ENCODE data around the gene TCEA2. TPM values are rescaled to one million over a fixed set of nuclear protein-coding genes. Genes with fewer than 3 reads are reported as not detected.
A peak's percentile ranks its signal among the peaks of the same experiment; 100 is the strongest.

The TCEA2 gene
- total and polyA plus RNA-seq, 2 donors (not counting 1 experiment from before 2014, with no cell fraction given), result 17.1 to 23.9 TPM

- H3K9ac ChIP-seq (ENCODE audit: insufficient read depth, low read length), result no peak overlapping the region
- no peak for DNase-seq (ENCODE audit: low read depth in 2 of 2)
- no peaks in the 10 kb centered on the region for H3K79me2 ChIP-seq (ENCODE audit: control insufficient read depth, insufficient read depth, low read length)
- H4K20me1 ChIP-seq (ENCODE audit: control insufficient read depth, extremely low read depth, insufficient read depth, low read length), result no peaks in the 10 kb centered on the region
- H2AFZ ChIP-seq (ENCODE audit: low read length), result no peak overlapping the region
- no peak overlapping the region for H3K4me2 ChIP-seq (ENCODE audit: extremely low read depth, insufficient read depth, low read length)
- TF ChIP-seq, protein P1, sequence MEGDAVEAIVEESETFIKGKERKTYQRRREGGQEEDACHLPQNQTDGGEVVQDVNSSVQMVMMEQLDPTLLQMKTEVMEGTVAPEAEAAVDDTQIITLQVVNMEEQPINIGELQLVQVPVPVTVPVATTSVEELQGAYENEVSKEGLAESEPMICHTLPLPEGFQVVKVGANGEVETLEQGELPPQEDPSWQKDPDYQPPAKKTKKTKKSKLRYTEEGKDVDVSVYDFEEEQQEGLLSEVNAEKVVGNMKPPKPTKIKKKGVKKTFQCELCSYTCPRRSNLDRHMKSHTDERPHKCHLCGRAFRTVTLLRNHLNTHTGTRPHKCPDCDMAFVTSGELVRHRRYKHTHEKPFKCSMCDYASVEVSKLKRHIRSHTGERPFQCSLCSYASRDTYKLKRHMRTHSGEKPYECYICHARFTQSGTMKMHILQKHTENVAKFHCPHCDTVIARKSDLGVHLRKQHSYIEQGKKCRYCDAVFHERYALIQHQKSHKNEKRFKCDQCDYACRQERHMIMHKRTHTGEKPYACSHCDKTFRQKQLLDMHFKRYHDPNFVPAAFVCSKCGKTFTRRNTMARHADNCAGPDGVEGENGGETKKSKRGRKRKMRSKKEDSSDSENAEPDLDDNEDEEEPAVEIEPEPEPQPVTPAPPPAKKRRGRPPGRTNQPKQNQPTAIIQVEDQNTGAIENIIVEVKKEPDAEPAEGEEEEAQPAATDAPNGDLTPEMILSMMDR (conservative IDR thresholded peaks at IDR 0.05 in 1 of 2, IDR thresholded peaks at IDR 0.05 in 1 of 2; ENCODE audit: low read depth in 1 of 2, low read length in 2 of 2), result no peak
- no peak for TF ChIP-seq EZH2 (IDR thresholded peaks at IDR 0.05; ENCODE audit: low read length, missing control alignments)
- peaks cover 28% of the 10 kb centered on the region for H3K36me3 ChIP-seq (ENCODE audit: control insufficient read depth, insufficient read depth, low read length)
- no peak overlapping the region for H3K4me3 ChIP-seq (replicated peaks in 1 of 4; ENCODE audit: control extremely low read depth in 1 of 4, insufficient read depth in 1 of 4, low read depth in 3 of 4, low read length in 4 of 4)
- no peaks in the 10 kb centered on the region for H3K27me3 ChIP-seq (ENCODE audit: control insufficient read depth, insufficient read depth, low read length)
- H3K4me1 ChIP-seq (ENCODE audit: control insufficient read depth, extremely low read depth, insufficient read depth, low read length), result no peaks in the 10 kb centered on the region
- H3K27ac ChIP-seq (ENCODE audit: insufficient read depth, low read length), result no peak overlapping the region
- no peaks in the 10 kb centered on the region for H3K9me3 ChIP-seq (ENCODE audit: control insufficient read depth, insufficient read depth, low read depth, low read length)
Measured at GRCh38 chr20:64032706-64033624, 30.0 kb upstream of the TCEA2 start.

GRCh38 chr20:64033981-64034493 is 29.0 kb upstream of the TCEA2 start:
- Histone ChIP-seq H2AFZ (ENCODE audit: low read length) (no peak overlapping the region), H3K79me2 (ENCODE audit: control insufficient read depth, insufficient read depth, low read length) (no peaks in the 10 kb centered on the region), H3K36me3 (ENCODE audit: control insufficient read depth, insufficient read depth, low read length) (peaks cover 24% of the 10 kb centered on the region), H3K27ac (ENCODE audit: insufficient read depth, low read length) (no peak overlapping the region), H3K27me3 (ENCODE audit: control insufficient read depth, insufficient read depth, low read length) (no peaks in the 10 kb centered on the region), H3K4me1 (ENCODE audit: control insufficient read depth, extremely low read depth, insufficient read depth, low read length) (no peaks in the 10 kb centered on the region), H3K4me2 (ENCODE audit: extremely low read depth, insufficient read depth, low read length) (no peak overlapping the region), H3K9ac (ENCODE audit: insufficient read depth, low read length) (no peak overlapping the region), H4K20me1 (ENCODE audit: control insufficient read depth, extremely low read depth, insufficient read depth, low read length) (no peaks in the 10 kb centered on the region), H3K4me3 (replicated peaks in 1 of 4; ENCODE audit: control extremely low read depth in 1 of 4, insufficient read depth in 1 of 4, low read depth in 3 of 4, low read length in 4 of 4) (no peak overlapping the region), H3K9me3 (ENCODE audit: control insufficient read depth, insufficient read depth, low read depth, low read length) (no peaks in the 10 kb centered on the region)
- TF ChIP-seq, protein P1 (conservative IDR thresholded peaks at IDR 0.05 in 1 of 2, IDR thresholded peaks at IDR 0.05 in 1 of 2; ENCODE audit: low read depth in 1 of 2, low read length in 2 of 2), result no peak
- TF ChIP-seq EZH2 (IDR thresholded peaks at IDR 0.05; ENCODE audit: low read length, missing control alignments), result no peak
- DNase-seq (ENCODE audit: low read depth in 2 of 2), result peak in 1 of 2 donors; percentile 16

- Histone ChIP-seq H3K79me2 (ENCODE audit: control insufficient read depth, insufficient read depth, low read length) (no peaks in the 10 kb centered on the region), H3K27me3 (ENCODE audit: control insufficient read depth, insufficient read depth, low read length) (peaks cover 5% of the 10 kb centered on the region), H3K9me3 (ENCODE audit: control insufficient read depth, insufficient read depth, low read depth, low read length) (no peaks in the 10 kb centered on the region), H3K4me3 (replicated peaks in 1 of 4; ENCODE audit: control extremely low read depth in 1 of 4, insufficient read depth in 1 of 4, low read depth in 3 of 4, low read length in 4 of 4) (no peak overlapping the region), H3K4me2 (ENCODE audit: extremely low read depth, insufficient read depth, low read length) (no peak overlapping the region), H3K9ac (ENCODE audit: insufficient read depth, low read length) (no peak overlapping the region), H4K20me1 (ENCODE audit: control insufficient read depth, extremely low read depth, insufficient read depth, low read length) (no peaks in the 10 kb centered on the region), H3K27ac (ENCODE audit: insufficient read depth, low read length) (no peak overlapping the region), H3K36me3 (ENCODE audit: control insufficient read depth, insufficient read depth, low read length) (peaks cover 15% of the 10 kb centered on the region), H3K4me1 (ENCODE audit: control insufficient read depth, extremely low read depth, insufficient read depth, low read length) (no peaks in the 10 kb centered on the region), H2AFZ (ENCODE audit: low read length) (no peak overlapping the region)
- DNase-seq (ENCODE audit: low read depth in 2 of 2), result no peak
- TF ChIP-seq, protein P1 (conservative IDR thresholded peaks at IDR 0.05 in 1 of 2, IDR thresholded peaks at IDR 0.05 in 1 of 2; ENCODE audit: low read depth in 1 of 2, low read length in 2 of 2), result no peak
- TF ChIP-seq EZH2 (IDR thresholded peaks at IDR 0.05; ENCODE audit: low read length, missing control alignments), result no peak
Measured at GRCh38 chr20:64035066-64035932, 27.7 kb upstream of the TCEA2 start.

Measured in fibroblast of lung (primary cell).